DMS153 treated with DMSO at 0.1 percent for 48 hours (cell line): Measurements from ENCODE around the gene CMPK1.
A peak's percentile ranks its signal among the peaks of the same experiment; 100 is the strongest.

Experiments
- DNase-seq: peaks from one replicate; lab custom pipeline; 2025; ENCODE audit not compliant: unreplicated experiment; lab: John Stamatoyannopoulos, UW

CMPK1 gene

DNA sequence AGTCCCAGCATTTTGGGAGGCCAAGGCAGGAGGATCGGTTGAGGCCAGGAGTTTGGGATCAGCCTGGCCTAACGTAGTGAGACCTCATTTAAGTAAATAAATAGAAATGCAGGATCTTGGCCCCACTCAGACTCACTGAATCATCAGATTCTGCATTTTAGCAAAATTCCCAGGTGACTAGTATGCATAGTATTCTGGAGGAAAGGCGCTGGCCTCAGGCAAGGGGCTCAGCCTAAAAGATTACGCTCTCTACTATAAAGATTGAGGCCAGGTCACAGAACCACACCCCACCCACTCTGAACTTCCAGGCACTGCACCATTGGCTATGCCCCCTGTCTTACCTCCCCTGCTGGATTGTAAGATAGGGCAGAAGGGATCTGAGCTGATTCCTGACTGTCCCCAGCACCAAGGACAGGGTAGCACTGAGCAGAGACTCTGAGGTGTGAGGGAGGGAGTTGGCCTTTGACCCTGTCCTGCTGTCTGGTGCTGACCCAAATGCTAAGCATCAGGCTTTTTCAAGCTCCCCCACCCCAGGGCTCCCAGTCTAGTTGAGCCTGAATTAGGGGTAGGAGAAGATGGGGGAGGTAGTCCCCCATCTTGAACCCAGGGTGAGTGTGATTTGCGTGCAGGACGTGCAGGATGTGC is 85.2 kb downstream of the CMPK1 start:
- DNase-seq, result no peak

DNA sequence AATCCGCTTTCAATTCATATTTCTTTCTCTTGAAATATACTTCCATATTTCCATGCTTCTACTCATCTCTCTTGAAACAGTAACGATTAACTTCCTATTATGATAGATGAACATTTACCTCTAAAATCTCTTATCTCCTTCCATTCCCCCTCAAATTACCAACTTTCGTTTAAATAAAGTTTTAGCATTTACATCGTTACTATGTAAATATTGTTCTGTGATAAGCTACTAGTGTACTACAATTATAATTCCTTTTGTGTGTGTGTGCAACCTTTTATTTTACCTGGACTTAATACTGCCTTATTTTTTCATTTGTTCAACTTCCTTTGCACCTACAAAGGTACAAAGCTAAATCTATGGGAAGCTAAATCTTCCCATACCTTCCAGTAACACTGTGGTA is 87.0 kb downstream of the CMPK1 start:
- no peak for DNase-seq

DNA sequence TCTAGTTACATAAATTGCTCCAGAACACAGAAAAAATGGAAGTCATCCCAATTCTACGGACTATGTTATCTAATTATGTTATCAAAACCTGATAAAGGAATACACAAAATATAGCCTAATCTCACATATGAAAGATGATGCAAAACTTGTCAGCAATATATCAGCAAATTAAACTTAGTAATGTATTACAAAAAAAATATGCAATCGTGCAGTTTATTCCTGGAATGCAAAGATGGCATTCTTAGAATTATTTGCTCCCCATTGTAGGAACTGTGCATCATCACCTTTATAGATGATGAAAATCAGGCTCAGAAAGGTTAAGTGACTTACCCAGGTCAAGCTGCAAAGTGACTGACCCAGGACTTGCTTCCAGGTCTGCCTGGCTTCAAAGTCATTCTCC is 90.3 kb downstream of the CMPK1 start:
- no peak for DNase-seq

DNA sequence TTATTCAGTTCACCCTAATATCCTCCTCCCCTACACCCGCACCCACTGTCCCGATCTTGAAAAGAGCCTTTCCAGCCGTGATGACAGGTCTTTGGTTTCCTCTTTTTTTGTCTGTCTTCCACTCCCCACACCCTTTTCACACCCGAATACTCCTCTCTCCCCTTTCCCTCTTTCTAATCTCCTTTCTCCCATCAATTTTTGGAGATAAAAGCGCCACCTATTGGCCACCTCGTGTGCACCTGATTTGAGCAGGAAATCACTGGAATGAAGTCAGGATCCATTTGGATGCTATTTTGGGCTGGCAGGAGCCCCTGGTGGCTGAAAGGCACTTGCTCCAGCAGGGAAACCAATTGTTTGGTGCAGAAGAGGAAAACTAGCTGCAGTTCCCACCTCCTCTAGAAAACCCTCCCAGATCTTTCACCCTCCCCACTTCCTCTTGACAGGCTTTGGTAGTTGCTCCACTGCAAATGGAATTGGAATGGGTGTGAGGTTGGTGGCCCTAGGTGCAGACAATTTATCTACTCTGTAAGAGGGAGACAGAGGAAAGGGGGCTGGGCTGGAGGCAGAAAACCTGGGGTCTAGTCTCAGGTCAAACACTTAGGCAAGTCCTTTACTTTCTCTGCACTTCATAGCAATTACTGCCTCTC is 90.9 kb downstream of the CMPK1 start:
- peak; percentile 69 for DNase-seq
